Globus pallidus (tissue), 1 donor: ENCODE measurements around the gene B3GALT4.

Experiments
- DNase-seq: peaks from one replicate; pipeline ENCODE4 v3.0.0-alpha.2; 2015; ENCODE audit warnings: low spot score

The B3GALT4 gene

DNA sequence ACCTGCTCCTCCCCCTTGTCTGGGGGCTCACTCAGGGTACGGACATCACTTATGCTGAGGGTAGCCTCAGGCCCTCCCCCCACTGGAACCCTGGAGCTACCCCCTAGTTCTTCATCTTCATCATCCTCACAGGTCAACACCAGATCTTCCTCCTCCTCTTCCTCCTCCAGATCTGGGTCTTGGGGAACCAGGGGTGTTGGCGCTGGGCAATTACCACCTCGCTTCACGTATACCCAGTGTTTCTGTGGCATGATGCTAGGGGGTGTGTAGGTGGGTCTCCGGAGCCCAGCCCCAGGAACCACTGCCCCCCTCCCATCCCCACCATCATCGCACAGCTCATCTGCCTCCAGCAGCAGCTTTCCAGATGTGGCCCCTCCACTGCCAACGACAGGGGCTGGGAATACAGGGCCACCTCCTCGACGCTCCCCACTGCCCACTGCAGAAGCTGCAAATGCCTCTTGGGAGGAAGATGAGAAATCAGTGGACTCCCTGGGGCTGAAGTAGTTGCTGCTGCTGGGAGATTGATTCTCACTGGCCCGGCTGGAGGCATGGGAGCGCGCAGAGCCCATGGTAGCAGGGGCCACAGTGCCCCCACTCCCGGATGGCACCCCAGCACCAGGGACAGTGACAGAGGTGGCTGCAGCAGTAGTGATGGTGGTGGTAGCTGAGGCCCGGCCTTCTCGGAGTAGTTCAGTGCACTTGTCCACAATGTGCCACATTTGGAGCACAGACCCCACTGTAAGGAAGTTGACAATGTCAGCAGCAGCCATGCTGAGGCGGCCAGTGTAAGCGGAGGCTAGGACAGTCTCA is 39.1 kb downstream of the B3GALT4 start:
- no peak for DNase-seq

GRCh38 chr6:33316603-33317418 is 39.9 kb downstream of the B3GALT4 start:
- DNase-seq = no peak

DNA sequence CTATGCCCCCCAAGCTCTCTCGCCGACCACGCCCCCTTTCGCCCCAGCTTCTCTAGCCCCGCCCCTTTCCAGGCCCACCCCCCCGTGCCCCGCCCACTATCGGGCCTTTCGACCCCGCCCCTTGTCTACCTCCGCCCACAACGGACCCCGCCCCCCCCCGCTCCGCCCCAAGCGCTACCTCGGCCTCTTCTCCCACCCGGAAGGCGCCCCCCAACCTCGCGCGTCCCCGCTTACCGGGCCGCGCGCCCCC is 40.4 kb downstream of the B3GALT4 start:
- peak; percentile 40 for DNase-seq

- DNase-seq = peak; percentile 97
These were observed 40.9 kb downstream of the B3GALT4 start, which contains the start of gene ZBTB22 for GRCh38 chr6:33317669-33318425. Gene ZBTB22 (minus strand): TSS chr6:33317744. CDS start chr6:33316916, 828 bp downstream.

DNA sequence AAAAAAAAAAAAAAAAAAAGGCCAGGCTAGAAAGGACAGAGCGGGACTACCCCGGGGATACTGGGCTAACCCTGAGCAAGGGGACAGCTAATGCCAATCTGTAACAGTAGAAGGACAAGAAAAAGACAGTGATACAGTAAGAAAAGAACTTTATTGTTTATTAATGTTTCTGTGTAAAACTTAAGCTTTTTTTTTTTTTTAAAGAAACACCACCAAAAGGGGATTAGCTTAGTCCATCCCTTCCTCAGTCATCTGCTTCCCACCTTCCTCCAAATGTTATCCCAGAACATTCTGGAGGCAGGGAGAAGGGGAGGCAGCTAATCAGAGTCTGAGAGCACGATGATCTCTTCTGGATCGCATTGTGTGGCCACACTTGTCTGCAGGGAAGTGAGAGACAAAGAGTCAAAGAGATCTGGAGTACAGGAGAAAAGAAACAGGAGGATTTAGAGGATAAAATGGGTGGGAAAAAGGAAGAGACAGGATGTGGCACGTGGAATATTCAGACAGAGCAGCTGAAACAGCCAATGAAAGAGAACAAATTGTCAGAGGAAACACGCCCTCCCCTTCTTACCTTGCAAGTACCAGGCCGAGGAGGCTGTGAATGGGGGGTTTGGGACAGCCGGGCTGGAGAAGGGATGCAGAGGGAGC is 41.6 kb downstream of the B3GALT4 start:
- DNase-seq = no peak

DNA sequence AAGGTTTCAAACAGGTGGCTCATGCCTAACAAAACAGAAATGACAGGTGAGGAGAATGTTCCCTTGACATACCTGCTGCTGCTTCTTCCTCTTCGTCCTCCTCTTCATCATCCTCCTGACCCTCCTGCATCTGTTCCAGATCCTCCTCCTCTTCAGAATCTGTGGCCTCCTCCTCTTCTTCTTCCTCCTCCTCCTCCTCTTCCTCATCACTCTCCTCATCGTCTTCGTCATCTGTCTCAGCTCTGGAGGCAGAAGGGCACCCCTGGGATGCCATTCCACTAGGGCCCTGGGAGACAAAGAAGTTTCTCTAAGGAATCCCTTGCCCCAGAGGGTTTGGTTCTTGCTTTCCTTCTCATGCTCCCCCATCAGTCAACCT is 43.0 kb downstream of the B3GALT4 start:
- no peak for DNase-seq

DNA sequence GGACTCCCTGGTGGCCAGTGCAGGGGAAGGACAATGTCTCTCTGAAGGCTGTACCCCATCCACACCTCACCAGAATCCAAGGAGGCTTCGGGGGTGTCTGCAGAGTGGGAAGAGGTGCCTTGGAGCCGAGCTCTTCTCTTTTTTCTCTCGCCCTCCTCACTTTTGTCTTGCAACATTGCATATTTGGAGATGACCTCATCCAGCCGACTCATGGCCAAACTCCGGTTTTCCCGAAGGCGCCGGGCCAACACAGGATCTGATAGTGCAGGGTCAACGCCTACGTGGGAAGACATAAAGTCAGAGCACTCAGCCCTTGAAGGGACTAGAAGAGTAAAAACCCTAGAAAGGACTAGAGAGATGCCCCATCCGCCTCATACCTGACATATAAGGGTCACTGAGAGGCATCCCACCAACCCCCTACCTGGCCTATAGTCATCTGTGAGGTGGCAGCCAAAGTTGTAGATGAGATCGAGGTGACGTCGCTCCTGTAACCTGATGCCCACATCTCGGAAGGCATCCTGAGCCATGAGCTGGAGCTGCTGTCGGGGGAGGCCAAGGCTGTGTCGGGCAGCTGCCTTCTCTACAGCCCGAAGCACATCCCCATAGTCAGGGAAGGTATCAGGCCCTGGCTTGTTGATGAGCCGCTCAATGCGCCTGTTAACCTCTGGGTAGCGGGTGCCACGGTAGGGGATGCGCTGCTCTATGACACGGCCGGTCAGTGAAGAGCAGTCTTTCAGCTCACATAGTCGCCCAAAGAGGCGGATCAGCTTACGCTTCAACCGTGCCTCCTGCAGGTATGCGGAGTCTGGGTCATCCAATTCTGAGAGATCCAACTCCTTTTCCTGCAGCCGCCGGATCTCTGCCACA is 43.6 kb downstream of the B3GALT4 start:
- no peak for DNase-seq

GRCh38 chr6:33321227-33321626 is 44.3 kb downstream of the B3GALT4 start:
- DNase-seq = no peak

DNA sequence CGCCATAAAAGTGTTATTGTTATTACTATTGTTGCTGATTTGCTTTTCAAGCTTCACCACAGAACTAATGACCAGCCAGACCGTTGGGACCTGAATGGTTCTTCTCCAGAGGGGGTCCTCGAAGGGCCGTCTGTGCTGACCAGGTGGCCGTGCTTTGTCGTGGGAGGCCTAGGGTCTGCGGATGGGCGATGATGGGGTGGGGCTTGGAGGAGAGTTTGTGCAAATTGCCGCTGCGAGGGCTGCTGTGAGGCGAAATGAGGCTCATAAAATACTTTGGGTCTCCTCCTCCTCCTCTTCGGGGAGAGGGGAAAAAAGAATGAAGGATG is 46.7 kb downstream of the B3GALT4 start:
- no peak for DNase-seq

GRCh38 chr6:33324125-33324524 is 47.2 kb downstream of the B3GALT4 start:
- DNase-seq = no peak
